ENCODE measurements around the gene ELAC2. TPM values are rescaled to one million over a fixed set of nuclear protein-coding genes. Genes with fewer than 3 reads are reported as not detected.

ELAC2 gene
- polyA plus RNA-seq, 1 donor (not counting 4 experiments of a cell fraction or from before 2014, with no cell fraction given) = 78.7 TPM

DNA sequence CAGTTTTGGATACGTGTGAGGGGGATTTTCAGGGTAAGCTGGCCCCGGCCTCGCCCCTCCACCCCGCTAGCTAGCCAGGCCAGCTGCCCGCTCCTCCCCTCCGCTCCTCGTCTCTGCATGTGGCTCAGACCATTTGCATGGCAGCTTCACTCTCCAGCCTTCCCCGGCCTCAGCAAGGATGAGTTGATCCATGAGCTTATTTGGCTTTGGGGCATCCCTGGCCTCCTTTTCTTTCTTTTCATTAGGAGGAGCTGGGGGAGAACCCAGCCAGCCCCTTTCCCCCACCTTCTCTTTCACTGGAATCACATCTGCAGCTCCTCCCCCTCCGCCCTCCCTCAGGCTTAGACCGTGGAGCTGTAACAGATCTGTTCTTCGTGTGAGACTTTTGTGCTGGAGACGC lies 30.7 kb downstream of the ELAC2 start:
- Histone ChIP-seq H2AFZ (ENCODE audit: control insufficient read depth, low read length) (no peak overlapping the region), H3K9me3 (ENCODE audit: control insufficient read depth, low read depth, low read length) (no peaks in the 10 kb centered on the region), H3K9me1 (ENCODE audit: control insufficient read depth, extremely low read depth, insufficient read depth, low read length) (no peaks in the 10 kb centered on the region), H4K20me1 (ENCODE audit: control insufficient read depth, extremely low read depth, insufficient read depth, low read length) (no peaks in the 10 kb centered on the region), H3K36me3 (ENCODE audit: control insufficient read depth in 2 of 2, extremely low read depth in 1 of 2, insufficient read depth in 2 of 2, low read length in 2 of 2) (peaks cover 6% of the 10 kb centered on the region in 2 experiments), H3K27me3 (ENCODE audit: control insufficient read depth, extremely low read depth, insufficient read depth, low read length) (no peaks in the 10 kb centered on the region), H3K9ac (ENCODE audit: control insufficient read depth, extremely low read depth, insufficient read depth, low read length) (no peak overlapping the region), H3K4me1 (ENCODE audit: control insufficient read depth, extremely low read depth, insufficient read depth, low read length) (no peaks in the 10 kb centered on the region), H3K4me2 (ENCODE audit: control insufficient read depth, extremely low read depth, insufficient read depth, low read depth, low read length) (no peak overlapping the region), H3K79me2 (ENCODE audit: control insufficient read depth, insufficient read depth, low read length) (no peaks in the 10 kb centered on the region), H3K27ac (ENCODE audit: control insufficient read depth, insufficient read depth, low read length) (no peak overlapping the region), H3K4me3 (ENCODE audit: control insufficient read depth in 2 of 3, extremely low read depth in 1 of 3, insufficient read depth in 2 of 3, low read depth in 1 of 3, low read length in 3 of 3) (no peak overlapping the region)
- no peak for DNase-seq (ENCODE audit: low read depth, low spot score)
- dilution Hi-C loops (cut with MboI; ENCODE audit: extremely low pct_ligation_motif_present, low sequenced_read_pairs) = no loop called here
- no peak for TF ChIP-seq CTCF (optimal IDR thresholded peaks at IDR 0.05 in 1 of 3, IDR thresholded peaks at IDR 0.05 in 1 of 3, conservative IDR thresholded peaks at IDR 0.05 in 1 of 3; ENCODE audit: extremely low read depth in 1 of 3, insufficient read depth in 2 of 3, low read length in 3 of 3)
- no peak for TF ChIP-seq EZH2 (IDR thresholded peaks at IDR 0.05; ENCODE audit: low read length)
- no peak for FAIRE-seq

- Histone ChIP-seq H3K27me3 (ENCODE audit: control insufficient read depth, extremely low read depth, insufficient read depth, low read length) (no peaks in the 10 kb centered on the region), H3K27ac (ENCODE audit: control insufficient read depth, insufficient read depth, low read length) (no peak overlapping the region), H3K9me3 (ENCODE audit: control insufficient read depth, low read depth, low read length) (no peaks in the 10 kb centered on the region), H3K4me1 (ENCODE audit: control insufficient read depth, extremely low read depth, insufficient read depth, low read length) (no peaks in the 10 kb centered on the region), H3K4me3 (ENCODE audit: control insufficient read depth in 2 of 3, extremely low read depth in 1 of 3, insufficient read depth in 2 of 3, low read depth in 1 of 3, low read length in 3 of 3) (no peak overlapping the region), H2AFZ (ENCODE audit: control insufficient read depth, low read length) (no peak overlapping the region), H3K79me2 (ENCODE audit: control insufficient read depth, insufficient read depth, low read length) (no peaks in the 10 kb centered on the region), H3K9me1 (ENCODE audit: control insufficient read depth, extremely low read depth, insufficient read depth, low read length) (no peaks in the 10 kb centered on the region), H3K9ac (ENCODE audit: control insufficient read depth, extremely low read depth, insufficient read depth, low read length) (no peak overlapping the region), H3K36me3 (ENCODE audit: control insufficient read depth in 2 of 2, extremely low read depth in 1 of 2, insufficient read depth in 2 of 2, low read length in 2 of 2) (peaks cover 2 to 3% of the 10 kb centered on the region in 2 experiments), H3K4me2 (ENCODE audit: control insufficient read depth, extremely low read depth, insufficient read depth, low read depth, low read length) (no peak overlapping the region), H4K20me1 (ENCODE audit: control insufficient read depth, extremely low read depth, insufficient read depth, low read length) (no peaks in the 10 kb centered on the region)
- TF ChIP-seq CTCF (optimal IDR thresholded peaks at IDR 0.05 in 1 of 3, IDR thresholded peaks at IDR 0.05 in 1 of 3, conservative IDR thresholded peaks at IDR 0.05 in 1 of 3; ENCODE audit: extremely low read depth in 1 of 3, insufficient read depth in 2 of 3, low read length in 3 of 3) (no peak), EZH2 (IDR thresholded peaks at IDR 0.05; ENCODE audit: low read length) (no peak)
- FAIRE-seq = no peak
- DNase-seq (ENCODE audit: low read depth, low spot score) = no peak
- dilution Hi-C loops (cut with MboI; ENCODE audit: extremely low pct_ligation_motif_present, low sequenced_read_pairs) = no loop called here
Observed at GRCh38 chr17:12985431-12986293, 32.2 kb downstream of the ELAC2 start.
